NCI-H146 (cell line): ENCODE results near the gene CCDC184.
A peak's percentile ranks its signal among the peaks of the same experiment; 100 is the strongest.

Experiments used
- DNase-seq: peaks from one replicate; lab custom pipeline; 2025; lab: John Stamatoyannopoulos, UW

Gene CCDC184

GRCh38 chr12:48179466-48179865, 4.0 kb upstream of the CCDC184 start:
- no peak for DNase-seq

GRCh38 chr12:48180424-48180823, 3.0 kb upstream of the CCDC184 start:
- no peak for DNase-seq

GRCh38 chr12:48180857-48181495, 2.5 kb upstream of the CCDC184 start:
- DNase-seq: no peak

DNA sequence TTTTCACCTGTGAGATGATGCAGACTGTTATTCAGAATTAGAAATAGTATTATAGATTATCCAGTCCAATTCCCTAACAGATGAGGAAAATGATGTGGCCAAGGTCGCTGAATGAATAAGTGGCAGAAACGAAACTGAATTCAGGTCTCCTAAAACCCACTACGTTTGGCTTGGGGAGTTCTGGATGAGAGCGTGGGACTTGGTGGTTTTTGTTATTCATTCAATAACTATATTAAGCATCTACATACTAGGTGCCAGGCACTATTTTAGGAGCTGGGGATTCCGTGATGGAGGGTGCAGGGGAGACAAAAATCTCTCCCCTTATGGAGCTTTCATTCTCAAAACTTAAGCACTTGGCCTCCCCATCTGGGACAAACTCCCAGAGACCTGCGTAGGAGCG, 813 bp upstream of the CCDC184 start:
- DNase-seq: no peak

- no peak for DNase-seq
Measured at GRCh38 chr12:48183876-48184548, 568 bp downstream of the CCDC184 start.

DNA sequence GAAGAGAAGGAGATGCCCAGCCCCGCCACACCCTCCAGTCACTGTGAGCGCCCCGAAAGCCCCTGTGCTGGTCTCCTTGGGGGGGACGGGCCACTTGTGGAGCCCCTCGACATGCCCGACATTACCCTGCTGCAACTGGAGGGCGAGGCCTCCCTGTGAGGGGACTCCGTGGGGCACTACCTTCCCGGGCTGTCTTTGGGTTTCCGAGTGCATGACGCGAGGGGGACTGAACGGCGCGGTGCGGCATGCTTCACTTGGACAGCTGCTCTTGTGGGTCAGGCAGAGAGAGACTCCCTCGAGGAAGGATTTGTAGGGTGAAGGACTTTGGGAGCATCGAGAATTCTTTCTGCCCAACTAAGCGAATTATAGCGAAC, 1.1 kb downstream of the CCDC184 start:
- DNase-seq: no peak

DNA sequence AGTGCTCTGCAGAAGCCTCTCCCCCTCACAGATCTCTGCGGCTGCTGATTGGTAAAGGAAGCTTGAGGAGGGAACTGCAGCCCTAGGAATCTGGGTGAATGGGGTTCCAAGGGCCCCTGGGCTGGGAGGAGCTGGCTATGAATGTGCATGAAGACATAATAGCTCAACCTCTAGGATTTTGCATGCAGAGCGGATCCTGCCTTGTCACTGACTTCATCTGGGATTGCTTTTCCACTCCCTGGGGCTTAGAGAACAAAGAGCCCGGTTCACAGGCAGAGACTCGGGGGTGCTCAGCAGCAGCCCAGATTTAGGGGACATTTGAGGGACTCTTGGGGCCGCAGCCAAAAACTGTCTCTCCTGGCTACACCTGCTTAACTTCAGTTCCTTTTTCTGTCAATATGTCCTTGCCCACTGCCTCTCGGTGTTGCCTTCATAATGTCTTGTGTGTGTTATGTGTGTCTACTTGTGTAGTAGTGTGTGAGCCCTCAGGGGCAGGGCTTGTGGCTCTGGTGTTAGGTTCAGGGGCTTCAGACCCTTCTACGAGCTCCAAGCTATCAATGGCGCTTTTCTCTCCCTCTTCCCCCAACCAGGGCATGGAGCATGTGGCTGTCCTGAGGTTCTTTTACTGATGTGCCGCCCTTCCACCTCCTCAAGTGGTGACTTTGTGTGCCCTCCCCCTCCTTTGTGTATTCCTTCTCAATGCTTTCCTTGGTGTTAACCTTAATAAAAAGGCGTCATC, 1.9 kb downstream of the CCDC184 start:
- DNase-seq: no peak

DNA sequence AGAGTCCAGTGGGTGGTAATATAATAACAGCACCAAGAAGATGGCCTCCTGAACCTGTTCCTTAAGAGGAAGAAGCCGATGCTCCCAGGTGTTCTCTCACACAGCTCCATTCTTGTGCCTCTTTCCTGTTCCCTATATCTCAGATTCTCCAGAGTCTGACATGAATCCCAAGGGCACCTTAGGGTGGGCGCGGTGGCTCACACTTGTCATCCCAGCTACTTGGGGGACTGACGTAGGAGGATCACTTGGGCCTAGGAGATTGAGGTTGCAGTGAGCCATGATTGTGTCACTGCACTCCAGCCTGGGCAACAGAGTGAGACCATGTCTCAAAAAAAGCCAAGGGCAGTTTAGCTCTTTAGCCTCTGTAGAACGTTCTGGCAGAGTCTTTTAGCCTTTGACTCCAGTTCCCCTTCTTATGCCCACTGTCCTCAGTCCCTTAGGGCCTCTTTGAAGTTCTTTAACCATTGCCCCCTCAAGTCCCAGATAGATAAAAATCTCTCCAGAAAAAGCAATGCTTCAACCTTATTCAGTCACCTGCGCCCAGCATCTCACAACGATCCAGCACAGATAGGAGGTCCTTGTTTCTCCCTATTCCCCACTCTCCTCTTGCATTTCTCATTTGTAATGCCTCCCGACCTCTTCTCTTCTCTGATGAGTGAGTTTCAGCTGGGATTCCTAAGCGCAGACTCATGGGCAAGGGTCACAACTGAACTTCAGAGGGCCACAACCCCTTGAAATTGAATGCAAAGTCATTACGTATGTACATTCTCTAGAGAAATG, 4.7 kb downstream of the CCDC184 start:
- DNase-seq: no peak

- peak; percentile 53 for DNase-seq
Measured at GRCh38 chr12:48189331-48190125, 6.1 kb downstream of the CCDC184 start.

GRCh38 chr12:48191096-48191495, 7.7 kb downstream of the CCDC184 start:
- DNase-seq: no peak

- no peak for DNase-seq
Measured at GRCh38 chr12:48192861-48193260, 9.4 kb downstream of the CCDC184 start.

GRCh38 chr12:48193623-48194022, 10.2 kb downstream of the CCDC184 start:
- no peak for DNase-seq

GRCh38 chr12:48194799-48195201, 11.4 kb downstream of the CCDC184 start:
- no peak for DNase-seq

- no peak for DNase-seq
Measured at GRCh38 chr12:48197549-48197970, 14.1 kb downstream of the CCDC184 start.

- no peak for DNase-seq
Measured at GRCh38 chr12:48197971-48198671, 14.7 kb downstream of the CCDC184 start.

GRCh38 chr12:48198672-48198971, 15.2 kb downstream of the CCDC184 start:
- DNase-seq: no peak

GRCh38 chr12:48198985-48199384, 15.5 kb downstream of the CCDC184 start:
- DNase-seq: no peak

DNA sequence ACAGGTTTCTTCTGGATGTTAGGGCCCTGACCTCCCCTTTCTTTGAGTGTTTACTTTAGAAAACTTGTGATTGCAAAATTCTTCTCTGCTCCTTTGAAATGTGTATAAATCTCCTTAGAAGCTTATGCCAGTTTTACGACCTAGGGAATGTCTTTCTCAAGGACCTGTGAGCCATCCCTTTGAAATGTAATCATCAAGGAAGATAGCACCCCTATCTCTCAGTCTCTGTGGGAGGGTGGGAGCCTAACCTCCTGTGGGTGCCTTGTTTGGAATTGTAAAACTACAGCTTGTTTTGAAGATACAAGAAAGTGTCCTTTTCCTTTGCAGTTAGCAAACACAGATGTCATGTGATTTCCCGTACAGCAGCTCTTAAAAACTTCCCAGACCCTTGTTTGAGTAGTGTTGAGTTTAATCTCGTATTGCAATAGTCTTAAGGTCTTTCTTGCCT, 16.4 kb downstream of the CCDC184 start:
- no peak for DNase-seq

DNA sequence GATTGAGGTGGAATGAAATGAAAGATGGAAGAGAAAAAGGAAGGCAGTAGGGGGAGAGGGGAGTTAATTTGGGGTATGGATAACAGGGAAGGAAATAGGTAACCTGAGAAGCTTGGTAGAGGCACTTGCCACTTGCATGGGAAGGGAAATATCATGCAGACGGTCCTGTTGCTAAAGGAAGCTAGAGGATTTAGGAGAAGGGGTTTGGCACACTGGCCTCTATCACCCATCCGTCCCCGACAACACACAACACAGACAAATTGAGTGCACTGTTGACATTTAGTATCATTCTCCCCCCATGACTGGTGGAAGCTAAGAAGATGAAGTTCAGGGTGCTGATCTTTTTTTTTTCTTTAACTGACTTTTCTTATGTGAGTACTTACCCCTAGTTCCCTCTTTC, 17.6 kb downstream of the CCDC184 start:
- no peak for DNase-seq

DNA sequence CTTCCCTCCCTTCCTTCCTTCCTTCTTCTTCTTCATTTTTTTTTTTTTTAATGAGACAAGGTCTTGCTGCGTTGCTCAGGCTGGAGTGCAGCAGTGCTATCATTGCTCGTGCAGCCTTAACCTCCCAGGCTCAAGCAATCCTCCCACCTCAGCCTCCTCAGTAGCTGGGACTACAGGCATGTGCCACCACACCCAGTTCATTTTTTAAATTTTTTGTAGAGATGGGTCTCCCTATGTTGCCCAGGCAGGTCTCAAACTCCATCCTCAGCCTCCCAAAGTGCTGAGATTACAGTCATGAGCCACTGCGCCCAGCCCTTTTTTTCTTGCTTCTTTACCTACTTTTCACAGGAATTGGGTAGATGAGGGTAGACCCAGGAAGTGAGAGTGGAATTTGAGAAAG, 18.1 kb downstream of the CCDC184 start:
- no peak for DNase-seq

DNA sequence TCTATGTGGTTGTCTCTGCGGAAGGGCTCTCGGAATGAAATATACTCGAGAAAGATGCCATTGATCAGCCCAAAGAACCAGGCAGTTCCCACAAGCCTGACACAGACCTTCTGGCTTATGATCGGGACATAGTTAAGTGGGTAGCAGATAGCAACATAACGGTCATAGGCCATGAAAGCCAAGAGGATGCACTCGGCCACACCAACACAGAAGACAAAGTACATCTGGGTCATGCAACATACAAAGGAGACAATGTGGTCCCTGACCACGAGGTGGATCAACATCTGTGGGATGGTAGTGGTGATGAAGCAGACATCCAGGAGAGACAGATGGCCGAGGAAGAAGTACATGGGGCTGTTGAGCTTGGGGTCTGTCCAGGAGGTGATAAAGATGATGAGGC, 19.3 kb downstream of the CCDC184 start:
- DNase-seq: no peak
